Keratinocyte (primary cell): Measurements from ENCODE around the gene SIGLEC11. TPM values are rescaled to one million over a fixed set of nuclear protein-coding genes. Genes with fewer than 3 reads are reported as not detected.
A peak's percentile ranks its signal among the peaks of the same experiment; 100 is the strongest.

Experiments used
- DNase-seq: peaks from one replicate; pipeline ENCODE4 v3.0.0-alpha.2; 2011; ENCODE audit warnings: low read depth, missing footprints, low spot score
- FAIRE-seq: peaks from 2 replicates; lab custom pipeline; 2011; peaks lifted over from hg19 to GRCh38; lab: Jason Lieb, UNC
- H2AFZ ChIP-seq: 2 replicates; pipeline ENCODE4 v1.6.0; 2012; ENCODE audit warnings: low read length, control low read depth, inconsistent platforms; ENCODE audit not compliant: control insufficient read depth
- H3K27ac ChIP-seq: 2 replicates; pipeline ENCODE4 v1.5.1; 2011; ENCODE audit warnings: low read length; ENCODE audit not compliant: control insufficient read depth, insufficient read depth
- H3K27me3 ChIP-seq: 3 replicates; pipeline ENCODE4 v1.6.0; 2011; ENCODE audit warnings: low read length; ENCODE audit not compliant: control insufficient read depth, insufficient read depth; ENCODE audit errors: extremely low read depth
- H3K36me3 ChIP-seq, 2 experiments: 2 replicates in 1 of 2; 3 replicates in 1 of 2; pipeline ENCODE4 v1.5.1; 2011; ENCODE audit warnings: low read length in 2 of 2, mild to moderate bottlenecking in 1 of 2; ENCODE audit not compliant: control insufficient read depth in 2 of 2, insufficient read depth in 2 of 2; ENCODE audit errors: extremely low read depth in 1 of 2
- H3K4me1 ChIP-seq: 3 replicates; pipeline ENCODE4 v1.5.1; 2011; ENCODE audit warnings: low read length; ENCODE audit not compliant: control insufficient read depth, insufficient read depth; ENCODE audit errors: extremely low read depth
- H3K4me2 ChIP-seq: 3 replicates; pipeline ENCODE4 v1.6.0; 2011; ENCODE audit warnings: low read depth, low read length; ENCODE audit not compliant: control insufficient read depth, insufficient read depth; ENCODE audit errors: extremely low read depth
- H3K4me3 ChIP-seq, 3 experiments: fragments of 200-600 bp in 1 of 3; sonication (generic) in 1 of 3; 2 replicates in 2 of 3; 3 replicates in 1 of 3; pipeline ENCODE4 v1.5.1; 2011 to 2016; ENCODE audit warnings: low read length in 3 of 3, mild to moderate bottlenecking in 3 of 3, control low read depth in 2 of 3, inconsistent platforms in 1 of 3, low read depth in 1 of 3, mixed read lengths in 1 of 3, mixed run types in 1 of 3, moderate library complexity in 1 of 3; ENCODE audit not compliant: control insufficient read depth in 2 of 3, insufficient read depth in 2 of 3; ENCODE audit errors: extremely low read depth in 1 of 3
- H3K79me2 ChIP-seq: 2 replicates; pipeline ENCODE4 v1.6.0; 2012; ENCODE audit warnings: low read length; ENCODE audit not compliant: control insufficient read depth, insufficient read depth
- H3K9ac ChIP-seq: 3 replicates; pipeline ENCODE4 v1.6.0; 2011; ENCODE audit warnings: low read length; ENCODE audit not compliant: control insufficient read depth, insufficient read depth; ENCODE audit errors: extremely low read depth
- H3K9me1 ChIP-seq: 3 replicates; pipeline ENCODE4 v1.6.0; 2011; ENCODE audit warnings: low read length; ENCODE audit not compliant: control insufficient read depth, insufficient read depth; ENCODE audit errors: extremely low read depth
- H3K9me3 ChIP-seq: 2 replicates; pipeline ENCODE4 v1.5.1; 2012; ENCODE audit warnings: low read depth, low read length; ENCODE audit not compliant: control insufficient read depth
- H4K20me1 ChIP-seq: 3 replicates; pipeline ENCODE4 v1.6.0; 2011; ENCODE audit warnings: low read length; ENCODE audit not compliant: control insufficient read depth, insufficient read depth; ENCODE audit errors: extremely low read depth
- CTCF ChIP-seq, 3 experiments: IDR thresholded peaks in 1 of 3; conservative IDR thresholded peaks in 1 of 3; optimal IDR thresholded peaks in 1 of 3; 2 replicates in 2 of 3; 3 replicates in 1 of 3; pipeline versions ENCODE3 to v1.5.1; 2011; ENCODE audit warnings: low read length in 3 of 3, mild to moderate bottlenecking in 3 of 3, moderate library complexity in 2 of 3, control low read depth in 1 of 3, inconsistent platforms in 1 of 3; ENCODE audit not compliant: insufficient read depth in 2 of 3; ENCODE audit errors: extremely low read depth in 1 of 3
- EZH2 ChIP-seq: IDR thresholded peaks from one replicate; pipeline ENCODE4 v1.6.1; 2012; ENCODE audit warnings: inconsistent platforms, mild to moderate bottlenecking, low read length, moderate library complexity
- dilution Hi-C: fragments of 300-500 bp; cut with MboI; formaldehyde crosslinking; loops from one replicate; pipeline ENCODE4 v1.7.0; 2020; ENCODE audit warnings: low sequenced_read_pairs; ENCODE audit not compliant: extremely low pct_ligation_motif_present
- polyA plus RNA-seq, 5 experiments: library from polyadenylated mRNA; depleted of rRNA in 3 of 5; stranded (reverse) in 3 of 5; stranded (forward) in 1 of 5; unstranded in 1 of 5; fragments of >200 nt; gene quantifications; 1 replicate in 1 of 5; 2 replicates in 3 of 5; 3 replicates in 1 of 5; pipeline versions ENCODE4 v1.2.1 to v1.2.3, GENCODE V29; 2011 to 2012; ENCODE audit warnings: missing spikeins in 2 of 5, low read depth in 1 of 5, low replicate concordance in 1 of 5

Gene SIGLEC11
- polyA plus RNA-seq, 1 donor (not counting 4 experiments of a cell fraction or from before 2014, with no cell fraction given): not detected

GRCh38 chr19:49939721-49940481 lies 21.1 kb downstream of the SIGLEC11 start:
- no peak overlapping the region for H3K4me3 ChIP-seq
- no peaks in the 10 kb centered on the region for H3K9me1 ChIP-seq
- dilution Hi-C loops: no loop called here
- no peak overlapping the region for H3K9ac ChIP-seq
- no peaks in the 10 kb centered on the region for H3K9me3 ChIP-seq
- no peak overlapping the region for H2AFZ ChIP-seq
- no peaks in the 10 kb centered on the region for H3K36me3 ChIP-seq
- DNase-seq (no peak), FAIRE-seq (no peak)
- no peaks in the 10 kb centered on the region for H3K79me2 ChIP-seq
- H3K27ac ChIP-seq: no peak overlapping the region
- H3K27me3 ChIP-seq: no peaks in the 10 kb centered on the region
- H3K4me2 ChIP-seq: no peak overlapping the region
- H4K20me1 ChIP-seq: no peaks in the 10 kb centered on the region
- H3K4me1 ChIP-seq: peaks cover 2% of the 10 kb centered on the region
- TF ChIP-seq CTCF (optimal IDR thresholded peaks at IDR 0.05 in 1 of 3, IDR thresholded peaks at IDR 0.05 in 1 of 3, conservative IDR thresholded peaks at IDR 0.05 in 1 of 3; ENCODE audit: extremely low read depth in 1 of 3, insufficient read depth in 2 of 3, low read length in 3 of 3) (peak; percentile 13 to 31 (median 13)), EZH2 (no peak)

- no peaks in the 10 kb centered on the region for H3K9me3 ChIP-seq
- H3K36me3 ChIP-seq: no peaks in the 10 kb centered on the region
- H3K4me1 ChIP-seq: peaks cover 2% of the 10 kb centered on the region
- H3K9me1 ChIP-seq: no peaks in the 10 kb centered on the region
- no peak overlapping the region for H3K4me3 ChIP-seq
- H3K9ac ChIP-seq: no peak overlapping the region
- no peaks in the 10 kb centered on the region for H3K79me2 ChIP-seq
- no peak for TF ChIP-seq CTCF (optimal IDR thresholded peaks at IDR 0.05 in 1 of 3, IDR thresholded peaks at IDR 0.05 in 1 of 3, conservative IDR thresholded peaks at IDR 0.05 in 1 of 3; ENCODE audit: extremely low read depth in 1 of 3, insufficient read depth in 2 of 3, low read length in 3 of 3)
- TF ChIP-seq EZH2: no peak
- dilution Hi-C loops: no loop called here
- no peak overlapping the region for H2AFZ ChIP-seq
- H3K4me2 ChIP-seq: no peak overlapping the region
- H3K27ac ChIP-seq: no peak overlapping the region
- no peaks in the 10 kb centered on the region for H4K20me1 ChIP-seq
- DNase-seq (no peak), FAIRE-seq (no peak)
- H3K27me3 ChIP-seq: no peaks in the 10 kb centered on the region
Observed at GRCh38 chr19:49938662-49939061, 22.3 kb downstream of the SIGLEC11 start.
